DND-41 (cell line): Measurements from ENCODE around the gene GAA.

Source experiments
- EZH2 ChIP-seq: IDR thresholded peaks from 3 replicates; pipeline ENCODE4 v1.6.1; 2012; ENCODE audit warnings: borderline replicate concordance, low read depth, mild to moderate bottlenecking, moderate library complexity, low read length, inconsistent platforms; ENCODE audit not compliant: severe bottlenecking
- TF ChIP-seq, protein P1 (sequence below): IDR thresholded peaks from 2 replicates; pipeline ENCODE4 v1.5.1; 2012; ENCODE audit warnings: borderline replicate concordance, low read length, moderate library complexity, mild to moderate bottlenecking; ENCODE audit not compliant: poor library complexity, severe bottlenecking; ENCODE audit errors: extremely low read depth

DNA sequence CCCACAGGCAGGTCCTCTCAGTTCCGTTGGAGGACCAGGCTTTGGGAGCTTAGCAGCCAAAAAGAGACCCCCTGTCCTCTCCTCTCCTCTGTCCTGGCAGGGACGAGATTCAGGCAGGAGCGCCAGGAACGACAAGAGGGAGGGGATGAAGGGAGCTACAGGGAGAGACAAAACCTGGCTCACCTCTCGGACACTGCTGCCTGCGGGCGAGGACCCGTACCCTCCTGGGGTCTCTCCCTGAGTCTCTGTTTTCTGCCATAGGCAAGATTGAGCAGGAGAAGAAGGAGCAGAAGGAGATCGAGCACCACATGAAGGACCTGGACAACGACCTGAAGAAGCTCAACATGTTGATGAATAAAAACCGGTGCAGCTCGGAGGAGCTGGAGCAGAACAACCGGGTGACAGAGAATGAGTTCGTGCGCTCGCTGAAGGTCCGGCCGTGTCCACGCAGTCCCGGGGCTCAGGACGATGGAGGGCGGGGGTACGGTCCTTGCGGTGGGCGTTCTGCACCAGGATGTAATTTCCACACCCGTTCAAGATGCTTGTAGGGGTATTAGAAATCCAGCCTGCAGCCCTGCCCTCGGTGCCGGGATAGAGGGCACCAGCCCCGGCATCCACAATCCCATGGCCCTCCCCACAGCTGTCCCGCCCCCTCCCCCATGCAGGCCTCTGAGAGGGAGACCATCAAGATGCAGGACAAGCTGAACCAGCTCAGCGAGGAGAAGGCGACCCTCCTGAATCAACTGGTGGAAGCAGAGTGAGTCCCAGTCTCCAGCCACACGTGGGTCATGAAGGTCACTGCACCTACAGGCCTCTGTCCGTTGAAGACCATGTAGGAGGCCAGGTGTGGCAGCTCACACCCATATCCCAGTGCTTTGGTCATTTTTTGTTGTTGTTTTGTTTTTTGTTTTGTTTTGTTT is 13.8 kb upstream of the GAA start:
- TF ChIP-seq, protein P1, sequence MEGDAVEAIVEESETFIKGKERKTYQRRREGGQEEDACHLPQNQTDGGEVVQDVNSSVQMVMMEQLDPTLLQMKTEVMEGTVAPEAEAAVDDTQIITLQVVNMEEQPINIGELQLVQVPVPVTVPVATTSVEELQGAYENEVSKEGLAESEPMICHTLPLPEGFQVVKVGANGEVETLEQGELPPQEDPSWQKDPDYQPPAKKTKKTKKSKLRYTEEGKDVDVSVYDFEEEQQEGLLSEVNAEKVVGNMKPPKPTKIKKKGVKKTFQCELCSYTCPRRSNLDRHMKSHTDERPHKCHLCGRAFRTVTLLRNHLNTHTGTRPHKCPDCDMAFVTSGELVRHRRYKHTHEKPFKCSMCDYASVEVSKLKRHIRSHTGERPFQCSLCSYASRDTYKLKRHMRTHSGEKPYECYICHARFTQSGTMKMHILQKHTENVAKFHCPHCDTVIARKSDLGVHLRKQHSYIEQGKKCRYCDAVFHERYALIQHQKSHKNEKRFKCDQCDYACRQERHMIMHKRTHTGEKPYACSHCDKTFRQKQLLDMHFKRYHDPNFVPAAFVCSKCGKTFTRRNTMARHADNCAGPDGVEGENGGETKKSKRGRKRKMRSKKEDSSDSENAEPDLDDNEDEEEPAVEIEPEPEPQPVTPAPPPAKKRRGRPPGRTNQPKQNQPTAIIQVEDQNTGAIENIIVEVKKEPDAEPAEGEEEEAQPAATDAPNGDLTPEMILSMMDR: no peak
- no peak for TF ChIP-seq EZH2
